PC-3 (cell line): ENCODE results near the gene HNRNPH1. TPM values are rescaled to one million over a fixed set of nuclear protein-coding genes. Genes with fewer than 3 reads are reported as not detected.
A peak's percentile ranks its signal among the peaks of the same experiment; 100 is the strongest.
"Not testable (repeated sequence)": the region's sequence is repeated elsewhere in the genome, so short reads cannot be mapped to it uniquely, and the experiment has no call there.

Source experiments
- ATAC-seq: fragments of 200-7000 bp; cut with Tn5 transposase; 2 replicates; pipeline ENCODE4 v1.9.1; 2020; ENCODE audit warnings: mild to moderate bottlenecking, moderate library complexity
- Bru-seq: library from RNA; stranded (reverse); fragments of 400-500 nt; gene quantifications from one replicate; lab custom pipeline; 2021; lab: Mats Ljungman, UMichigan
- BruChase-seq, 2 experiments: library from RNA; stranded (reverse); fragments of 400-500 nt; gene quantifications; one replicate each; lab custom pipeline; 2021; lab: Mats Ljungman, UMichigan
- BruUV-seq: library from RNA; stranded (reverse); fragments of 400-500 nt; replicated peaks from 2 replicates; lab custom pipeline; 2021; lab: Mats Ljungman, UMichigan
- CTCF ChIA-PET: fragments of 300-600 bp; sonication (Branson Sonifier 250); formaldehyde crosslinking; loops from one replicate; lab custom pipeline; 2022; ENCODE audit warnings: antibody characterized with exemption; lab: Charles Lee
- POLR2A ChIA-PET: fragments of 300-600 bp; sonication (Branson Sonifier 250); formaldehyde crosslinking; loops from one replicate; lab custom pipeline; 2022; ENCODE audit warnings: antibody characterized with exemption; ENCODE audit not compliant: unreplicated experiment; lab: Charles Lee
- DNase-seq: peaks from one replicate; pipeline ENCODE4 v3.0.0-alpha.2; 2015
- H2AFZ ChIP-seq: fragments of 300-600 bp; sonication (generic); 2 replicates; pipeline ENCODE4 v1.6.0; 2016; ENCODE audit warnings: antibody characterized with exemption, low read length
- H3F3A ChIP-seq: fragments of 300-600 bp; sonication (generic); one replicate; pipeline ENCODE4 v1.6.0; 2017; ENCODE audit warnings: antibody characterized with exemption, low read length, control low read depth, mild to moderate bottlenecking; ENCODE audit not compliant: unreplicated experiment
- H3K27ac ChIP-seq: fragments of 300-600 bp; sonication (generic); 2 replicates; pipeline ENCODE4 v1.5.1; 2016; ENCODE audit warnings: mild to moderate bottlenecking, low read length
- H3K27me3 ChIP-seq: fragments of 300-600 bp; sonication (generic); 2 replicates; pipeline ENCODE4 v1.6.1; 2016; ENCODE audit warnings: low read length, mixed read lengths
- H3K36me3 ChIP-seq: fragments of 300-600 bp; sonication (generic); 2 replicates; pipeline ENCODE4 v1.6.1; 2016; ENCODE audit warnings: low read depth, mixed run types, low read length, mixed read lengths
- H3K4me1 ChIP-seq: fragments of 300-600 bp; sonication (generic); 2 replicates; pipeline ENCODE4 v1.5.1; 2016; ENCODE audit warnings: low read length; ENCODE audit not compliant: insufficient read depth
- H3K4me2 ChIP-seq: fragments of 300-600 bp; sonication (generic); 2 replicates; pipeline ENCODE4 v1.6.0; 2016; ENCODE audit warnings: low read length
- H3K4me3 ChIP-seq: fragments of 300-600 bp; sonication (generic); 2 replicates; pipeline ENCODE4 v1.5.1; 2016; ENCODE audit warnings: mild to moderate bottlenecking, low read length, mixed read lengths
- H3K79me2 ChIP-seq: fragments of 300-600 bp; sonication (generic); 2 replicates; pipeline ENCODE4 v1.6.1; 2017; ENCODE audit warnings: low read length, mixed read lengths
- H3K9ac ChIP-seq: fragments of 300-600 bp; sonication (generic); 2 replicates; pipeline ENCODE4 v1.6.0; 2016; ENCODE audit warnings: mild to moderate bottlenecking, low read length
- H3K9me2 ChIP-seq: fragments of 300-600 bp; sonication (generic); replicated peaks from 2 replicates; pipeline ENCODE4 v1.6.1; 2016; ENCODE audit warnings: mixed run types, low read length, mixed read lengths
- H3K9me3 ChIP-seq: fragments of 300-600 bp; sonication (generic); 2 replicates; pipeline ENCODE4 v1.6.1; 2016; ENCODE audit warnings: low read length, mixed read lengths
- H4K20me1 ChIP-seq: fragments of 300-600 bp; sonication (generic); 2 replicates; pipeline ENCODE4 v1.6.1; 2016; ENCODE audit warnings: low read length, mixed read lengths
- CTCF ChIP-seq: fragments of 300-600 bp; sonication (generic); conservative IDR thresholded peaks from 2 replicates; pipeline ENCODE4 v1.5.1; 2017; ENCODE audit warnings: antibody characterized with exemption, low read depth, mild to moderate bottlenecking, low read length
- EZH2 ChIP-seq: fragments of 300-600 bp; sonication (generic); IDR thresholded peaks from one replicate; pipeline ENCODE4 v1.6.1; 2017; ENCODE audit warnings: antibody characterized with exemption, mild to moderate bottlenecking, low read length; ENCODE audit not compliant: unreplicated experiment
- EZH2phosphoT487 ChIP-seq: fragments of 300-600 bp; sonication (generic); IDR thresholded peaks from 2 replicates; pipeline ENCODE4 v1.6.1; 2018; ENCODE audit warnings: mild to moderate bottlenecking, antibody characterized with exemption, low read length, borderline replicate concordance
- intact Hi-C: fragments of 100-400 bp; cut with micrococcal nuclease; formaldehyde crosslinking; loops from 2 replicates; pipeline ENCODE4 v1.9.0; 2023
- long read RNA-seq: library from polyadenylated mRNA; unstranded; transcript quantifications from one replicate; pipeline ENCODE4 v2.0.0, GENCODE V29; 2021; ENCODE audit not compliant: unreplicated experiment
- total RNA-seq: library from RNA; depleted of rRNA; stranded (reverse); fragments of >200 nt; gene quantifications from 2 replicates; pipeline ENCODE4 v1.2.3, GENCODE V29; 2014; rRNA removed

The HNRNPH1 gene
- total RNA-seq (533 and 610 TPM in 2 replicates), Bru-seq, nascent RNA (percentile 99 among the genes with signal in this experiment), BruChase-seq, experiment 1, labeled RNA remaining after a 6-hour chase (percentile 100 among the genes with signal in this experiment), BruChase-seq, experiment 2, labeled RNA remaining after a 2-hour chase (percentile 100 among the genes with signal in this experiment)
- long read RNA-seq, transcript HNRNPH1-203 (14 exons, 2,279 nt), result minor isoform, 34 of 162 reads
- long read RNA-seq, transcript HNRNPH1-204 (14 exons, 2,248 nt), result major isoform, 37 of 162 reads
- long read RNA-seq, partial matches to known transcripts, result 29 of 162 reads
- long read RNA-seq, other reads (novel, unspliced or antisense), result 61 of 162 reads

- Histone ChIP-seq H3F3A (peaks cover 7% of the 10 kb centered on the region), H3K9me2 (no peaks in the 10 kb centered on the region), H3K4me3 (peak within 1 kb of the TSS; percentile 98), H2AFZ (peak within 1 kb of the TSS; percentile 71), H3K27me3 (no peaks in the 10 kb centered on the region), H3K4me2 (peak within 1 kb of the TSS; percentile 95), H3K79me2 (peaks cover 52% of the 10 kb centered on the region), H3K27ac (peak within 1 kb of the TSS; percentile 75), H4K20me1 (peaks cover 43% of the 10 kb centered on the region), H3K9ac (peak within 1 kb of the TSS; percentile 99), H3K4me1 (peaks cover 30% of the 10 kb centered on the region), H3K9me3 (no peaks in the 10 kb centered on the region), H3K36me3 (peaks cover 43% of the 10 kb centered on the region)
- DNase-seq (peak; percentile 95), ATAC-seq (peak; percentile 55)
- POLR2A ChIA-PET, result interaction anchor here (0.5 to 1.2 kb wide), 10 partner anchors 11 to 1416 kb away, joined by 3 to 10 read pairs (median 4); no protein-coding TSS in a partner anchor
- TF ChIP-seq EZH2 (no peak), EZH2phosphoT487 (no peak), CTCF (no peak)
- intact Hi-C loops, result no loop called here
- CTCF ChIA-PET, result interaction anchor here (0.5 kb wide), 1 partner anchor 57 kb away, joined by 8 read pairs; no protein-coding TSS in a partner anchor
- BruUV-seq, result no TSS peak
Measured at GRCh38 chr5:179623003-179623905, at the start of gene HNRNPH1. Gene HNRNPH1, minus strand, starts transcription at chr5:179623671. Its CDS starts 538 bp downstream, at chr5:179623133.

GRCh38 chr5:179668391-179668790 is 44.9 kb upstream of the HNRNPH1 start:
- H3K27ac ChIP-seq, result no peak overlapping the region
- no peaks in the 10 kb centered on the region for H3K27me3 ChIP-seq
- H3K4me3 ChIP-seq, result no peak overlapping the region
- no TSS peak for BruUV-seq
- intact Hi-C loops, result no loop called here
- CTCF ChIA-PET, result no interaction called here
- POLR2A ChIA-PET, result no interaction called here
- no peaks in the 10 kb centered on the region for H3K4me1 ChIP-seq
- H3K36me3 ChIP-seq, result no peaks in the 10 kb centered on the region
- ATAC-seq (no peak), DNase-seq (peak; percentile 5)
- no peaks in the 10 kb centered on the region for H3K9me3 ChIP-seq
- no peak overlapping the region for H3K4me2 ChIP-seq
- no peak for TF ChIP-seq EZH2
- peak; percentile 60 for TF ChIP-seq CTCF
- H4K20me1 ChIP-seq, result no peaks in the 10 kb centered on the region
- no peak overlapping the region for H2AFZ ChIP-seq
- no peaks in the 10 kb centered on the region for H3K9me2 ChIP-seq
- H3K9ac ChIP-seq, result no peak overlapping the region
- H3K79me2 ChIP-seq, result no peaks in the 10 kb centered on the region
- no peaks in the 10 kb centered on the region for H3F3A ChIP-seq

- POLR2A ChIA-PET, CTCF ChIA-PET, intact Hi-C loops: not testable (repeated sequence)
Measured at GRCh38 chr5:179661647-179662046, 38.2 kb upstream of the HNRNPH1 start.

GRCh38 chr5:179658179-179658856 is 34.8 kb upstream of the HNRNPH1 start:
- H3K4me1 ChIP-seq, H3K27me3 ChIP-seq, POLR2A ChIA-PET, H3K79me2 ChIP-seq, H4K20me1 ChIP-seq, intact Hi-C loops, CTCF ChIA-PET, H3K9me2 ChIP-seq, H3K36me3 ChIP-seq, H3F3A ChIP-seq, H3K27ac ChIP-seq, H3K9me3 ChIP-seq: not testable (repeated sequence)
- Histone ChIP-seq H3K9ac (peak overlapping the region; percentile 45; the same call in 1 of the 2 replicates), H2AFZ (peak overlapping the region; percentile 85), H3K4me3 (peak overlapping the region; percentile 72), H3K4me2 (peak overlapping the region; percentile 87)
- BruUV-seq, result TSS peak; percentile 92
- DNase-seq (peak; percentile 9), ATAC-seq (peak; percentile 58)

More at GRCh38 chr5:179661647-179662046, 38.2 kb upstream of the HNRNPH1 start:
- not testable (repeated sequence) for ATAC-seq, H3K4me3 ChIP-seq, H3K79me2 ChIP-seq, H3K9me2 ChIP-seq, H4K20me1 ChIP-seq, H2AFZ ChIP-seq, H3K4me1 ChIP-seq, H3K9ac ChIP-seq, H3K9me3 ChIP-seq, H3K36me3 ChIP-seq, BruUV-seq, H3F3A ChIP-seq, H3K27ac ChIP-seq, H3K4me2 ChIP-seq, H3K27me3 ChIP-seq, DNase-seq
